ENCODE measurements around the gene HOOK2.
"Not testable (repeated sequence)": the region's sequence is repeated elsewhere in the genome, so short reads cannot be mapped to it uniquely, and the experiment has no call there.

The HOOK2 gene

DNA sequence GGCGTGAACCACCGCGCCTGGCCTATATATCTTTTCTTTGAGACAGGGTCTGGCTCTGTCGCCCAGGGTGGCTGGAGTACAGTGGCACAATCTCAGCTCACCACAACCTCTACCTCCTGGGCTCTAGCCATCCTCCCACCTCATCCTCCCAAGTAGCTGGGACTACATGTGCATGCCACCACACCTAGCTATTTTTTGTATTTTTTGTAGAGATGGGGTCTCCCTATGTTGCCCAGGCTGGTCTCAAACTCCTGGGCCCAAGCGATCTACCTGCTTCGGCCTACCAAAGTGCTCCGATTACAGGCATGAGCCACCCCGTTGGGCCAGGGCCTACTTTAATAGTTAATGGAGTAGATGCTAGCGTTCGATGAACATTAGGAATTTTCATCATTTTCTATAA lies 55.1 kb downstream of the HOOK2 start:
- peak overlapping the region; percentile 80 for H3K4me3 ChIP-seq (ENCODE audit: low read depth, low read length)
- TF ChIP-seq, protein P1, sequence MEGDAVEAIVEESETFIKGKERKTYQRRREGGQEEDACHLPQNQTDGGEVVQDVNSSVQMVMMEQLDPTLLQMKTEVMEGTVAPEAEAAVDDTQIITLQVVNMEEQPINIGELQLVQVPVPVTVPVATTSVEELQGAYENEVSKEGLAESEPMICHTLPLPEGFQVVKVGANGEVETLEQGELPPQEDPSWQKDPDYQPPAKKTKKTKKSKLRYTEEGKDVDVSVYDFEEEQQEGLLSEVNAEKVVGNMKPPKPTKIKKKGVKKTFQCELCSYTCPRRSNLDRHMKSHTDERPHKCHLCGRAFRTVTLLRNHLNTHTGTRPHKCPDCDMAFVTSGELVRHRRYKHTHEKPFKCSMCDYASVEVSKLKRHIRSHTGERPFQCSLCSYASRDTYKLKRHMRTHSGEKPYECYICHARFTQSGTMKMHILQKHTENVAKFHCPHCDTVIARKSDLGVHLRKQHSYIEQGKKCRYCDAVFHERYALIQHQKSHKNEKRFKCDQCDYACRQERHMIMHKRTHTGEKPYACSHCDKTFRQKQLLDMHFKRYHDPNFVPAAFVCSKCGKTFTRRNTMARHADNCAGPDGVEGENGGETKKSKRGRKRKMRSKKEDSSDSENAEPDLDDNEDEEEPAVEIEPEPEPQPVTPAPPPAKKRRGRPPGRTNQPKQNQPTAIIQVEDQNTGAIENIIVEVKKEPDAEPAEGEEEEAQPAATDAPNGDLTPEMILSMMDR (IDR thresholded peaks at IDR 0.05; ENCODE audit: insufficient read depth, low read length, missing control alignments) = no peak
- ChIA-PET CTCF (interaction anchor here (1.1 to 4.8 kb wide), 4 partner anchors 13 to 76 kb away, joined by 3 to 31 read pairs (median 6); partner anchors contain the start of gene TRIR), POLR2A (interaction anchor here (0.6 to 5.4 kb wide), 3 partner anchors 14 to 72 kb away, joined by 4 to 33 read pairs (median 6); partner anchors contain the start of genes JUNB and TRIR)
- no peak for DNase-seq (ENCODE audit: low read depth, low spot score)

DNA sequence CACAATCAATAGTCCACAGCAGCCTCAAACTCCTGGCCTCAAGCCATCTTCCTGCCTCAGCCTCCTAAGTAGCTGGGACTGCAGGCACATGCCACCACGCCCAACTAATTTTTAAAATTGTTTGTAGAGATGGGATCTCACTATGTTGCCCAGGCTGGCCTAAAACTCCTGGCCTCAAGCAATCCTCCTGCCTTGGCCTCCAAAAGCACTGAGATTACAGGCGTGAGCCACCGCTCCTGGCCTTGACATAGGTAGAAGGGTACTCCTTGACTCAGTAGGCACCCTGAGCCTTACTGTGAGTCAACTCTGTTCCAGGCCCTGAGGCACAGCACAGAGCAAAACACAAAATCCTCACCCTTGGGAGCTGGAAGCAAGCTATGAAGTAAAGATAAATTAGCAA lies 59.4 kb downstream of the HOOK2 start:
- TF ChIP-seq, protein P1 (IDR thresholded peaks at IDR 0.05; ENCODE audit: insufficient read depth, low read length, missing control alignments) = no peak
- ChIA-PET CTCF (interaction anchor here (0.6 to 7.2 kb wide), 7 partner anchors 10 to 731 kb away, joined by 3 to 46 read pairs (median 4); no protein-coding TSS in a partner anchor), POLR2A (no interaction called here)
- DNase-seq (ENCODE audit: low read depth, low spot score) = no peak
- H3K4me3 ChIP-seq (ENCODE audit: low read depth, low read length) = no peak overlapping the region

DNA sequence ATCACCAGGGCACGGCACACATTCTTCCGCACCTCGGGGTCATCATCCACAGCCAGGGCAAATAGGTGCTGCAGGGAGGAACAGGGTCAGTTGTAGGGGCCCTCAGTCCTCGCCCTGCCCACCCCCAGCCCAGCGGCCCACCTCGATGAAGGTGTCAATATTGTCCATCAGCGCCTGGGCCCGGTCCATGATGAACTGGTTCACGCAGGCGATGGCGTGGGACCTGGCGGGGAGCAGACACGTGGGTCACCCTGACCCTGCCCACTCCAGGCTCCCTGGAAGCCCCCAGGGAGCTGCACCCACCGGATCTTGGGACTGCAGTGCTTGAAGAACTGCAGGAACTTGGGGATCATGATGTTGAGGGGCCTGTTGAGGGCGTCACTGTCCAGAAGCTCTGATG lies 60.2 kb downstream of the HOOK2 start:
- H3K4me3 ChIP-seq (ENCODE audit: low read depth, low read length) = no peak overlapping the region
- ChIA-PET POLR2A (no interaction called here), CTCF (interaction anchor here (0.8 to 7.2 kb wide), 6 partner anchors 8 to 131 kb away, joined by 3 to 46 read pairs (median 8); partner anchors contain the start of gene TNPO2)
- TF ChIP-seq, protein P1 (IDR thresholded peaks at IDR 0.05; ENCODE audit: insufficient read depth, low read length, missing control alignments) = no peak
- DNase-seq (ENCODE audit: low read depth, low spot score) = no peak

DNA sequence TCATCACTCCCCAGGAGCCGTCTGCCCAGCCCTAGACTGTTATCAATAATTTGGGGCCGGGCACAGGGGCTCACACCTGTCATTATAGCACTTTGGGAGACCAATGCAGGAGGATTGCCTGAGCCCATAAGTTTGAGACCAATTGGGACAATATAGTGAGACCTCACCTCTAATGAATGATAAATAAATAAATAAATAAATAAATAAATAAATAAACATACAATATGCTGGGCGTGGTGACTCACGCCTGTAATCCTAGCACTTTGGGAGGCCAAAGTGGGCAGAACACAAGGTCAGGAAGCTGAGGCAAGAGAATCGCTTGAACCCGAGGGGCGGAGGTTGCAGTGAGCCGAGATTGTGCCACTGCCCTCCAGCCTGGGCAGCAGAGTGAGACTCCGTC lies 62.0 kb downstream of the HOOK2 start:
- DNase-seq (ENCODE audit: low read depth, low spot score); H3K4me3 ChIP-seq (ENCODE audit: low read depth, low read length): not testable (repeated sequence)
- POLR2A ChIA-PET = interaction anchor here (1.1 kb wide), 1 partner anchor 24 kb away, joined by 3 read pairs; the partner anchor contains the start of gene GET3
- CTCF ChIA-PET = interaction anchor here (0.7 to 7.2 kb wide), 10 partner anchors 8 to 133 kb away, joined by 3 to 46 read pairs (median 8); partner anchors contain the start of genes FBXW9 and TNPO2
